Left lobe of liver (tissue), 2 donors: Measurements from ENCODE around the gene ZFP2. TPM values are rescaled to one million over a fixed set of nuclear protein-coding genes. Genes with fewer than 3 reads are reported as not detected.

ENCODE experiments used
- ATAC-seq: fragments of 200-7000 bp; cut with Tn5 transposase; one replicate; pipeline ENCODE4 v1.9.1; 2020; ENCODE audit warnings: mild to moderate bottlenecking, moderate library complexity
- DNase-seq: peaks from one replicate; pipeline ENCODE4 v3.0.0-alpha.2; 2020; ENCODE audit warnings: low spot score
- total RNA-seq: library from RNA; stranded (reverse); gene quantifications from one replicate; pipeline ENCODE4 v1.2.1, GENCODE V29; 2021
- donor health status: DM: no; HTN: no; CAD: no; lungs with moderate emphysema.
- donor health status: DM: no; HTN: yes; CAD: no.

The ZFP2 gene
- total RNA-seq, 1 donor from 2014 or later: 0.63 TPM

- DNase-seq: no peak
- ATAC-seq: no peak
Observed at GRCh38 chr5:178965465-178966055, 69.8 kb downstream of the ZFP2 start.

- no peak for ATAC-seq
- DNase-seq: no peak
Observed at GRCh38 chr5:178981381-178981780, 85.7 kb downstream of the ZFP2 start.

Other genes starting within 250 kb of the ZFP2 start
- gene ZNF354A, start 165.3 kb upstream of the ZFP2 start, total RNA-seq: 2.6 TPM
- gene ZNF354B, start 36.0 kb upstream of the ZFP2 start, total RNA-seq: 4.6 TPM
- gene ZNF454, start 45.3 kb downstream of the ZFP2 start, total RNA-seq: 0.18 TPM
- gene GRM6, start 99.4 kb downstream of the ZFP2 start, total RNA-seq: not detected
- gene ZNF879, start 127.9 kb downstream of the ZFP2 start, total RNA-seq: 0.98 TPM
- 1.3 TPM for gene ZNF354C, start 164.5 kb downstream of the ZFP2 start, total RNA-seq